HG03378 (cell line): Measurements from ENCODE around the gene NECTIN2.
"Not testable (repeated sequence)": the region's sequence is repeated elsewhere in the genome, so short reads cannot be mapped to it uniquely, and the experiment has no call there.

Experiments
- ATAC-seq: cut with Tn5 transposase; IDR thresholded peaks from one replicate; pipeline ENCODE4 v1.9.1; 2021; ENCODE audit warnings: mild to moderate bottlenecking, moderate library complexity; ENCODE audit not compliant: unreplicated experiment

NECTIN2 gene

DNA sequence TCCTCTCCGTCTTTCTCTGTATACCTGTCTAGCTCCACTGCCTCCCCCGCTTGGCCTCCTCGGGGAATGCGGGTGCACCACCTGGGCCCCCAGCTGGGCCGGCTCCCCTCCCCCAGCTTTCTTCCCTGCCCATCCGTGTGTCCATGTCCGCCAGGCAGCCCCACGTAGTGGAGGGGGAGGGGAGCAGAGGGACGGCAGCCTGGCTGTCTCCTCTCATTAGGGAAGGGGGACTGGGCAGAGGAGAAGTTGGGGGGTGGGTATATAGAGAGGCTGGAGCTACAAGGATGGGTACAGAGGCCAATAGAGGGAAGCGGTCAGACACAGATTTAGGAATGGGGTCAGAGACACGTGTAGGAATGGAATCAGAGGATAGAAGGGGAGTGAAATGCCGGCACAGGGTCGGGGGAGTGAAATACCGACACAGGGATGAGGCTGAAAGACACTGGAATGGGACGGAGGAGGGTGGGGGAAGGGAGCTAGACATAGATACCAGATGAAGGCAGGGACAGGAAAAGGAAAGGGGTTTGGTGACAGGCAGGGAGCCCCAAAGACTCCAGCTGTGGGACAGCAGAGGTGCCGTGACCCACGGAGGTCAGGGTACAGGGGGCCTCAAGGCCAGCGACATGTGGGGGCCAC is 2.8 kb downstream of the NECTIN2 start:
- no peak for ATAC-seq

DNA sequence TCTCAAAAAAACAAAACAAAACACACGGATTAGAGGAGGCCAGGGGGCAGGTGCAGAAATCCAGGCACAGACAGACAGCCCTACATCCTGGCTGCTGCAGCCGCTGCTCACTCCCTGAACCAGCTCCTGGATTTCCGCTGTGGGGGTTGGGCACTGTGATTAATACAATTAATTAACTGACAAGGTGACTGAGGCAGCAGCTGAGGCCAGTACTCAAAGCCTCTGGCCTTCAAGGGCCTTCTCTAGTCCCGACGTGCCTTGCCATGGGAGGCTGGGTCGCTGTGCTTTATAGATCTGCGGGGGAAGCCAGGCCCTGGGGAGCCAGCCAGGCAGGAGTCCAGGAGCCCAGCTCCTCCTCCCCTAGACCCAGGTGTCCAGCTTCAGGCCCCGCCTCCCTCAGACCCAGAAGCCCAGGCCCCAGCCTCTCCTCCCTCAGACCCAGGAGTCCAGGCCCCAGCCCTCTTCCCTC is 4.6 kb downstream of the NECTIN2 start:
- no peak for ATAC-seq

- no peak for ATAC-seq
Observed at GRCh38 chr19:44851427-44851826, 5.3 kb downstream of the NECTIN2 start.

DNA sequence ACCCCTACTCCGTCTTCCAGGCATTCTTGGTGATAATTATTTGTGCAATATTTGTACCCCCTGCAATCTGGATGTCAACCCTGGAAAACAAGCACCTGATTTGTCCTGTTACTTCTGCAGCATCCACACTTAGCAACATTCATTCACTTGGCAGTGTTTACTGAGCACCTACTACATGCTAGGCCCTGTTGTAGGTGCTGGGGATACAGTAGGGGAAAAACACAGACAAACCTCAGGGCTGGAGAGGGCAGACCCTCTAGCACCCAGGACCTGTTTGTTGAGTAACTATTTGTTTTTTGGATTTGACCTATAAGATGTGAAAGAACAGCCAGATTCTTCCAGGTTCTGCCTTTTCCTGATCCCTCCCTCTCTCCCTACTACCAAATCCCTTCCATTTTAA is 9.5 kb downstream of the NECTIN2 start:
- no peak for ATAC-seq

GRCh38 chr19:44856421-44857083 is 10.5 kb downstream of the NECTIN2 start:
- no peak for ATAC-seq

GRCh38 chr19:44857837-44858236 is 11.7 kb downstream of the NECTIN2 start:
- ATAC-seq, result no peak

- ATAC-seq, result not testable (repeated sequence)
Observed at GRCh38 chr19:44861576-44861975, 15.5 kb downstream of the NECTIN2 start.

- ATAC-seq, result no peak
Observed at GRCh38 chr19:44863990-44864389, 17.9 kb downstream of the NECTIN2 start.

DNA sequence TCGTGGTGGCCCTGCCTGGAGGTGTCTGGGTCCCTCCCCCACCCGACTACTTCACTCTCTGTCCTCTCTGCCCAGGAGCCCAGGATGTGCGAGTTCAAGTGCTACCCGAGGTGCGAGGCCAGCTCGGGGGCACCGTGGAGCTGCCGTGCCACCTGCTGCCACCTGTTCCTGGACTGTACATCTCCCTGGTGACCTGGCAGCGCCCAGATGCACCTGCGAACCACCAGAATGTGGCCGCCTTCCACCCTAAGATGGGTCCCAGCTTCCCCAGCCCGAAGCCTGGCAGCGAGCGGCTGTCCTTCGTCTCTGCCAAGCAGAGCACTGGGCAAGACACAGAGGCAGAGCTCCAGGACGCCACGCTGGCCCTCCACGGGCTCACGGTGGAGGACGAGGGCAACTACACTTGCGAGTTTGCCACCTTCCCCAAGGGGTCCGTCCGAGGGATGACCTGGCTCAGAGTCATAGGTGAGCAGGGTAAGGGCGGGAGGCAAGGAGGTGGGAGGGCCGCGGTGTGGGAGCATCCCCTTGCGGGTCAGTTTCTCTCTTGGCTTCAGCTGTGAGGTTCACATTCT is 19.2 kb downstream of the NECTIN2 start:
- no peak for ATAC-seq

DNA sequence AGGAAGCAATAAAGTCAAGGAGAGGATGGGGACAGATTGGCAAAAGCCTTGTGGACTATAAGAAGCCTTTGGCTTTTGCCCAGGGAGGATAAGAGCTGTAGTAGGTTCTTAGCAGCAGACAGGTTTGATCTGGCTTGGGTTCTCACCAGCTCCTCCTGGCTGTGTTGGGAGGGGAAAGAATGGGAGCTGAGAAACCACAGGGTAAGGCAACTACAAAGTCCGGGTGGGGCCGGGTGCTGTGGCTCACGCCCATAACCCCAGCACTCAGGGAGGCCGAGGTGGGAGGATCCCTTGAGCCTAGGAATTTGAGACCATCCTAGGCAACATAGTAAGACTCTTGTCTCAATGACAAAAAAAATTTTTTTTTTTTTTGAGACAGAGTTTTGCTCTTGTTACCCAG is 20.6 kb downstream of the NECTIN2 start:
- no peak for ATAC-seq

DNA sequence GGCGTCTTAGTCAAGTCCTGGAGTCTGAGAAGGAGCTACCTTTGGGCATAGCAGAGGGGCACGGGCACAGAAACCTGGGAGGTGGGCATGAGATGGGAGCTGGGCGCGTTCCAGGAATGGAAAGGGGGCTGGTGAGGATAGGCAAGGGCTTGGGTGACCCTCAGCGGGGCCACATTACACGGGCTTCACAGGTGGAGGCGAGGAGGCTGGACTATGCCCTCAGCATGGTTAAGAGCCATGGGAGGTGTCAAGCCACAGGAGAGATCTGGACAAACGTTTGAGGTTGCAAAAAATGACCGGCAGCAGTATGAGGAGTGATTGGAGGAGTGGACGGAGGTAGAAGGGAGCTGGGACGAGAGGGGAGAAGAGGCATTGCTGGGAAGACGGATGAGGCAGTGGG is 21.5 kb downstream of the NECTIN2 start:
- ATAC-seq, result no peak

GRCh38 chr19:44869733-44870470 is 23.8 kb downstream of the NECTIN2 start:
- no peak for ATAC-seq

GRCh38 chr19:44871809-44872208 is 25.7 kb downstream of the NECTIN2 start:
- no peak for ATAC-seq

- no peak for ATAC-seq
Observed at GRCh38 chr19:44872661-44873060, 26.6 kb downstream of the NECTIN2 start.

DNA sequence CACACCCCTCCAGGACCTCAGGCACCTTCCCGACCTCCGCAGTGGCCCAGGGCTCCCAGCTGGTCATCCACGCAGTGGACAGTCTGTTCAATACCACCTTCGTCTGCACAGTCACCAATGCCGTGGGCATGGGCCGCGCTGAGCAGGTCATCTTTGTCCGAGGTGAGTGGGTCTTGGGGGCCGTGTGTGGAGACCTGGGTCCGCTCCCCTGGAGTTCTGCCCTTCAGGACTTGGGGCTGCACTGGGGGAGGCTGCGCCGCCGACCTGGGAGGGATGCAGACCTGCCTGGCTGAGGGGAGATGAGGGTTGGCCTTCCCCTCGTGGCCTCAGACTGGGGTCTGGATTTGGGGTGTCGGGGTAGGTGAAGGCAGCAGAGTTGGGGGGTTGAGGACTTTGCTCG is 28.2 kb downstream of the NECTIN2 start:
- no peak for ATAC-seq

DNA sequence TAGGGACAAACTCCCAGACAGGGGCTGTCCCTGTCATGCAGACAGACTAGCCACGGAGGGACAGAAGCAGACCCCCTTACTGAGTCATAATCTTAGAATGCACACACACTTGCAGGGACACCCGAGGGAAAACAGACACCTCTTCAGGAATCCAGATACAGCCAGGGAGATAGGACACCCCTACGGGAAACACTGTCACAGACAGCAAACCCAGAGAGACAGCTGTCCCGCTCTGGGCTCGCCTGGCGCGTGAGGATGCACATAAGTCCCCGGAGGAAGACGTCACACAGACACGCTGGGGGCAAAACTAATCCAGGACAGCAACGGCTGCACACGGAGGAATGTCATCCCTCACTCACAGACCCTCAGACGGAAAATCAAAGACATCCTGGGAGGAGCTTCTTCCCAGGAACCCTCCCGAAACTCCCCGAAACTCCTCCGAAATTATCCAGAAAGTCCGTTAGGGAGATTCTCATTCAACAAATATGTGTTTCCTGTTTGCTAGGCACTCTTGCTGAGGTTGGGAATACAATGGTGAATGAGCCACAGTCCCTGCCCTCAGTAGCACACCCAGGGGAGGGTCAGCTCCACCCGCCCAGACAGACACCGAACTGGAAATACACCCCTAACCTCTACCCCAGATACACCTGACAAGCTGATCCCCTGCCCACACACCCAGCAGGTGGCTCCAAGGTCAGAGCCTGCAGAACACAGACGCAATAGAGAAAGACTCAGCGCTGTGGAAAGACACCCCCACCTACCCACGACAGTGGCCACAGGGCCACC is 29.8 kb downstream of the NECTIN2 start:
- ATAC-seq, result no peak

DNA sequence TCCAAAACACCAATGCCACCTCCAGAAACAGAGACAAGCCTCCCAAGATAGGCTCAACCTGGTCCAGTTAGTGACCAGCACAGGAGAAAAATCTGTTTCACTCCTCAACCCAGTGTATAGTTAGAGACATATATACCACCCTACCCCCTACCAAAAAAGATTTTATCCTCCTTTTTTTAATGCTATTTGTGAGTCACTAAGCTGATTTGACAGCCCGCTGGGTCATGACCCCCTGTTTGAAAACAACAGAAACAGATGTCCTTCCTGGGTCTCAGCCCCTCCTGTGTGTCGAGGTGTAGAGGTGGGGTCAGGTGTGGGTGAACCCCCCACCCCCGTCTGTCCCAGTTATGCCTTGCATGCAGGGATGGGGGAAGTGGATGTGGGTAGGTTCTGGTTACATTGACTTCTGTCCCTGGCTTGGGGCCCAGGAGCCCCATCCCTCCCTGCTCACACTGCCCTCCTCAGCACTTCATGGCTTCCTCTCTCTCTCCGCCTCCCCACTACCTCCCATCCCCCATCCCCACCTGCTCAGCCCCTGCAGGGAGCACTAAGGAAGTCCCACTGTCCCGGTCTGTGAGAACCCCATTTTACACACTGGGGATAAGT is 30.9 kb downstream of the NECTIN2 start:
- no peak for ATAC-seq

DNA sequence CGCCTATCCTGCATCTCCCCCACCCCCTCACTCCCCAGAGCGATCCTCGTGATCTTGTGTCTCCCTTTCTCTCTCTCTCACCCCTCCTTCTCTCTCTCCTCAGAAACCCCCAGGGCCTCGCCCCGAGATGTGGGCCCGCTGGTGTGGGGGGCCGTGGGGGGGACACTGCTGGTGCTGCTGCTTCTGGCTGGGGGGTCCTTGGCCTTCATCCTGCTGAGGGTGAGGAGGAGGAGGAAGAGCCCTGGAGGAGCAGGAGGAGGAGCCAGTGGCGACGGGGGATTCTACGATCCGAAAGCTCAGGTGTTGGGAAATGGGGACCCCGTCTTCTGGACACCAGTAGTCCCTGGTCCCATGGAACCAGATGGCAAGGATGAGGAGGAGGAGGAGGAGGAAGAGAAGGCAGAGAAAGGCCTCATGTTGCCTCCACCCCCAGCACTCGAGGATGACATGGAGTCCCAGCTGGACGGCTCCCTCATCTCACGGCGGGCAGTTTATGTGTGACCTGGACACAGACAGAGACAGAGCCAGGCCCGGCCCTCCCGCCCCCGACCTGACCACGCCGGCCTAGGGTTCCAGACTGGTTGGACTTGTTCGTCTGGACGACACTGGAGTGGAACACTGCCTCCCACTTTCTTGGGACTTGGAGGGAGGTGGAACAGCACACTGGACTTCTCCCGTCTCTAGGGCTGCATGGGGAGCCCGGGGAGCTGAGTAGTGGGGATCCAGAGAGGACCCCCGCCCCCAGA is 32.2 kb downstream of the NECTIN2 start:
- no peak for ATAC-seq

GRCh38 chr19:44879309-44880065 is 33.4 kb downstream of the NECTIN2 start:
- ATAC-seq, result no peak
